ENCODE results near the gene ANGPTL1.
"Not testable (repeated sequence)": the region's sequence is repeated elsewhere in the genome, so short reads cannot be mapped to it uniquely, and the experiment has no call there.

The ANGPTL1 gene

GRCh38 chr1:178864326-178864725, 6.6 kb downstream of the ANGPTL1 start:
- peak in 1 of 5 experiments; percentile 73 for DNase-seq

DNA sequence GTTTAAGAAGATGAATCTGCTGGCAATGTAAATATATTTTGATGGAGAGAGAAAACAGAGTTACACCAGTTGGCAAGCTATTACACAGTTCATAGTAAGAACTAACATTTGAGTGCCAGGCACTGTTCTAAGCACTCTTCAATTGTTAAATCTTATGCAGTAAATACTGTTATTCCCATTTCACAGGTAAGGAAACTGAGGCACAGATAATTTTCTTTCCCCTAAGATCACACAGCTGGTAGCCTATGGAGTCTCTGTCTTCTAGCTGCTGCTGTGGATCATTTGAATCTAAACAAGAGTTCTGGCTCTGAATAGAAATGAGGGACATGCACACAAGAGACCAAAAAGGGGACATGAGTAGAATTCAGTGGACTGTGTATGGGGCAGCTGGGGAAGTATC, 8.0 kb downstream of the ANGPTL1 start:
- DNase-seq = no peak

DNA sequence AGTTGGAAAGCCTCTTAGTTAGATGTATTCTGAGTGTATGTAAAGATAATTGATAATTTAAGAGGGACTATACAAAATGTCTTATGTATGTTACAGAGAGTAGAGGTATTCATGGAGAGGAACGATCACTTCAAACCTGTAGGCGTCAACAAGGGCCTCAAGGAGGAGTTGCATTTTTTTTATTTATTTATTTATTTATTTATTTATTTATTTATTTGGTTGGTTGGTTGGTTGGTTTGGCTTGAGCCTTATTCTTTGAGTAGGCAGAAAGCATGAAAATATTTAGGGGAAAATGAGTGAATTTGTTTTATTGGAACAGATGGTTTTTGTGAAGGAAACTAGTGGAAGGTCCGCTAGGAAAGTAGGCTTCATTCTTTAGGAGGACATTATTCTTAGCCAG, 8.5 kb downstream of the ANGPTL1 start:
- DNase-seq = no peak

DNA sequence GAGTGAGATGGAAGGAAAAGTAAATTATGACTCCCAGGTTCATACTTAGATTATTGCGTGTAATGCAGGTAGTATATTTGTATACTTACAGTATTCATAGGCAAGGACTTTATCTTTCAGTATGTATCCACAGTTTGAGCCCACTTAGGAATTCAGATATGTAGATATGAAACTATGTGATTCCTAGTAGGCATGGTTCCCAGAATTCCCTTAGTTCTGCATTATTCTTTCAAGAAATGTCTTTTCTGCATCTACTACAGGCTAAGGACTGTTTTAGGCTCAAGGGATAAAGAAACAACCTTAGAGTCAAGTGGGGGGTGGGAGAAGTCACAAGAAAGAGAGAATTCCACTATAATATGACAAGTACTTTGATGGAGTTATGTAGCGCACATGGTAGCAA, 13.8 kb downstream of the ANGPTL1 start:
- DNase-seq = no peak

DNA sequence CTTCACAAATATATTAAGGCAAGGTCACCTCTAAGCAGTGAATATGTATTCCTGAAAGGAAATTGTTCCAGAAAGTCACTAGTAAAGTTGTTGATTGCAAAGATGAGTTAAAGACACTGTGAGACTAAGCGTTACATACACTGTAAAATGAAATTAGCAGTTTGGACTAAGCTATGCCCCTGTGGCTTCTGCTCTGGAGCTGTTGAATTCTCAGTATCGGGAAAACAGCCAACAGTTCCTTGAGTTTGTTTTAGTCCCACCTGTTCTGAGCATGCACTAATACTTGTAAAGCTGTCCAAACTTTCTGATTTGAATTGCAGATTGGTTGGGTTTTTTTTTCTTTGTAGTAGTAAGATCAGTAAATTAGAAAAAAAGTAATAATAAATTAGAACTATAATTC, 21.0 kb downstream of the ANGPTL1 start:
- no peak for DNase-seq

GRCh38 chr1:178847919-178848318, 23.0 kb downstream of the ANGPTL1 start:
- DNase-seq = not testable (repeated sequence)

- DNase-seq = no peak
Observed at GRCh38 chr1:178847396-178847849, 23.5 kb downstream of the ANGPTL1 start.

DNA sequence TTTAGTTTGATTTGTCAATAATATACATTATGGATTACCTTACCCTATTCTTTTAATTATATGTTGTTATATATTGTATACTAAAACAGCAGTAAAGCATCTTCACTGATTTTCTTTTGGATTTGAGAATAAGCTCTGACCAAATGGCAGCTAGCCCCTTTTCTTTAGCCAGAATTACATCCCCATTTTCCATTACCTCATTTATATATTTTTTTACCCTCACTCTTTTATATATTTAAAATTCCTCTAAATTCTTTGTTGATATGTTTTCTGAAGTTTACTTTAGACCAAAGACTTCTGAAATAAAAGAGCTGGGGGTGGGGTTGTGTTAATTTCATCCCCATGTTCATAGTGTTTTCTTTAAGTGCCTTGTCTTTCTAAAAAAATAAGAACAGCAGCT, 24.6 kb downstream of the ANGPTL1 start:
- no peak for DNase-seq

DNA sequence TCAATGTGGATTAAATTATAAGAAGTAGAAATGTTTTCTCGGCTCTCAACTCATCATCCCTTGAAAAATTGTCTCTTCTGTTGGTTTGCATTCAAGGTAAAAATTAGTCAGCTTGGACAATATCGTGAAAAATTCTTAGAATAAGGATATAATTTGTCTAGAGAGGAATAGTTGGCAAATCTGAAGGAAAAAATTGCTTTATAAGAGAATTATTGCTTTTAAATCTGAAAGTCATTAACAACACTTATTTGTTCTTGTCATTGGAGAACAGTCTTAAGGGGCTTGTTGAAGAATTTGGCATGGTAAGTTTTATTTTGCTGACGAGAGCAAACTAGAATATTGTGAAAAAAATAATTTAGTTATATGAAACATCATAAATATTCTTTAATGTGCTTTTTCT, 26.4 kb downstream of the ANGPTL1 start:
- DNase-seq = no peak

- DNase-seq = no peak
Observed at GRCh38 chr1:178825167-178825566, 45.7 kb downstream of the ANGPTL1 start.

DNA sequence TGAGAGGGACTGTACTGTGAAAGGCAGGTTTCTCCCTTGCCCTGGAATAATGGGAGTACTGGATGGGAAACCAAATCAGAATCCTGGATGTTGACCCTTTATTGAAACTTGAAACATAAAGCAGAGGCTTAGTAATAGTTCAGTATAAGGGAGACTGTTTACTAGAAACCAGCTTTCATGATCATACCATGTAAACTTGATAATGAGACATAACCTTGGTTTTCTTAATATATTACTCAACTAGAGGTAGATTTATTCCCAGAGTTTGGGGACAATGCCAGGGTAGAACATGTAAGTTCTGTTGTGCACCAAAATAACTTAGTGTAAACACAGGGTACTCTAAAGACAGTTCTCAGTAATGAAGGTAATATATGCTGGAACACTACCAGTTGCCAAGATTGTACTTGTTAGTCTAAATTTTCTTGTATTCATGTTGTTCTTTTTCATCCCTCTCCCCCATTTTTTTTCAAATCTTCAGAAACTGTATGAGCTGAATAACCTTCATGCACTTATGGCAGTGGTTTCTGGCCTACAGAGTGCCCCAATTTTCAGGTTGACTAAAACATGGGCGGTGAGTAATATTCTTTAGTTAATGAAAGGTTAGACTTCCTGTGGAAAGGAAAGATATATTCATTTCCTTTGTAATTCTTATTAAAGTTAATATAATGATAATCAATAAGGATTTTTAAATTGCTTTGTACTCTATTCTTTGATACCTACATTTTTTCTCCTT, 49.6 kb downstream of the ANGPTL1 start:
- DNase-seq = peak in 1 of 5 experiments; percentile 2

DNA sequence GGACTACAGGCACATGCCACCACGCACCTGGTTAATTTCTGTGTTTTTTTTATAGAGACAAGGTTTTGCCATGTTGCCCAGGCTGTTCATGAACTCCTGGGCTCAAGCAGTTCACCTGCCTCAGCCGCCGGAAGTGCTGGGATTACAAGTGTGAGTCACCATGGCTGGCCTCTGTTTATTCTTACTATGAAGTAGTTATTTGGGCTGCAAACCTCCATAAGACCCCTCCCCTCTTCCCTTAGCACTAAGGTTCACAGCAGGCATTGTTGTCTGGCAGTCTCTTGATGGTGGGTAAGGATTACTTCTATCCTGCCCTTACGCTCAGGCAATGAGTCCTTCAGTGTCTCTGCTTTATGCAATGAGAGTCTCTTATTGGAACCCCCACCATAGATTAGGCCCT, 51.8 kb downstream of the ANGPTL1 start:
- no peak for DNase-seq

- no peak for DNase-seq
Observed at GRCh38 chr1:178818416-178818815, 52.5 kb downstream of the ANGPTL1 start.

- DNase-seq = no peak
Observed at GRCh38 chr1:178810585-178810984, 60.3 kb downstream of the ANGPTL1 start.

DNA sequence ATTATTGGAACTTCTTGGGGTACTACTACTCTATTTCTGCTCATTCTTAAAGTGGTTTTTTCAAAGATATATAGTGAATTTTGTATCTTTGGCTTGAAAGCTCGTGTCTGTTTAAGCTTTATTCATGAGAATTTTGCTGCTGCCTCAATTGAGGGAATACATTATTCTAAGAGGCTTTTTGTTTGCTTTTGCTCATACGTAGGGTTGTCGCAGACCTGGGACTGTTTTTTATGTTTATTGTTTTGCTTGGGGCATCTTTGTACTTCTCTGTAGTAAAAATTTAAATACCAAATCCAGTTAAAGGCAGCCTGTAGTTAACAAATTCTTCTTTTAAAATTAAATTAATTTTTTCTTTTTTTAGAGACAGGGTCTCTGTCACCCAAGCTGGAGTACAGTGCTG, 62.3 kb downstream of the ANGPTL1 start:
- DNase-seq = no peak

DNA sequence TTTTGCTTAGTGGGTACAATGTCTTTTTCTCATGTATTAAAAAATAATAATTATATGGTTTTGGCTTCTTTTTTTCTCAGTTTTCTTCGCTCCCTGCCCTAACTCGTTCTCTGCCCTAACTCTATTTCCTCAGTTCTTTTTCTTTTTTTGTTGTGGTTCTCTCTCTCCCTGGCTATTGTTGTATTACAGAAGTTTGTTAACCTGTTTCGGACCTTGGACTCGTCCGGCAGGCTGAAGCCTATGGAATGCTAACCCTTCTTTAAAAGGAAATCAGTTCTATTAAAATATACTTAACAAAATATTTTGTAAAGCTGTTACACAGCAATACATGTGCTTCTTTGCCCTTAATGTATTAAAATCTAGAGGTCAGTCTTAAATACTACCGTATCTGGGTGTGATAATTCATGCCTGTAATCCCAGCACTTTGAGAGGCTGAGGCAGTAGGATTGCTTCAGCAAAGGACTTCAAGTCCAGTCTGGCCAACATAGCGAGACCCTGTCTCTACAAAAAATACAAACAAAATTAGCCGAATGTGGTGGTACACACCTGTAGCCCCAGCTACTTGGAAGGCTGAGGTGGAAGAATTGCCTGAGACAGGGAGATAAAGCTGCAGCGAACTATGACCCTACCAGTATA, 64.1 kb downstream of the ANGPTL1 start:
- no peak for DNase-seq

- no peak for DNase-seq
Observed at GRCh38 chr1:178802873-178803272, 68.0 kb downstream of the ANGPTL1 start.

Data from T-helper 2 cell (primary cell).